ENCODE measurements around the gene NHP2. TPM values are rescaled to one million over a fixed set of nuclear protein-coding genes. Genes with fewer than 3 reads are reported as not detected.

NHP2 gene
- total and polyA plus RNA-seq, 8 donors: 4.0 to 182 (median 82.6) TPM

DNA sequence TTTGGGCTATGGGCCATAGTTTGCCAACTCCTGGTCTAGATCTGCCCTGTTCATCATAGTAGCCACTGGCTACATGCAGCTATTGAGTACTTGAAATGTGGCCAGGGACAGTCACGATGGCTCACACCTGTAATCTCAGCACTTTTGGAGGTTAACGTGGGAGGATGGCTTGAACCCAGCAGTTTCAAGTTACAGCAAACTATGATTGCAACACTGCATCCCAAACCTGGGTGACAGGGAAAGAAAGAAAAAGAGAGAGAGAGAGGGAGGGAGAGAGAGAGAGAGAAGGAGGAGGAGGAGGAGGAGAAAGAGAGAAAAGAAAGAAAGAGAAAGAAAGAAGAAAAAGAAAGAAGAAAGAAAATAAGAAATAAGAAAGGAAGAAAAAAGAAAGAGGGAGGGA is 38.6 kb upstream of the NHP2 start:
- no peak for DNase-seq
- Histone ChIP-seq H3K27ac (no peak overlapping the region), H3K4me1 (no peaks in the 10 kb centered on the region), H3K36me3 (no peaks in the 10 kb centered on the region), H3K4me3 (no peak overlapping the region), H3K9me3 (no peaks in the 10 kb centered on the region), H3K27me3 (peaks cover 0 to 28% (median 0%) of the 10 kb centered on the region in 3 donors)
- intact Hi-C loops (cut with DNase I; ENCODE audit: low total_unique reads): no loop called here
- TF ChIP-seq, protein P1, sequence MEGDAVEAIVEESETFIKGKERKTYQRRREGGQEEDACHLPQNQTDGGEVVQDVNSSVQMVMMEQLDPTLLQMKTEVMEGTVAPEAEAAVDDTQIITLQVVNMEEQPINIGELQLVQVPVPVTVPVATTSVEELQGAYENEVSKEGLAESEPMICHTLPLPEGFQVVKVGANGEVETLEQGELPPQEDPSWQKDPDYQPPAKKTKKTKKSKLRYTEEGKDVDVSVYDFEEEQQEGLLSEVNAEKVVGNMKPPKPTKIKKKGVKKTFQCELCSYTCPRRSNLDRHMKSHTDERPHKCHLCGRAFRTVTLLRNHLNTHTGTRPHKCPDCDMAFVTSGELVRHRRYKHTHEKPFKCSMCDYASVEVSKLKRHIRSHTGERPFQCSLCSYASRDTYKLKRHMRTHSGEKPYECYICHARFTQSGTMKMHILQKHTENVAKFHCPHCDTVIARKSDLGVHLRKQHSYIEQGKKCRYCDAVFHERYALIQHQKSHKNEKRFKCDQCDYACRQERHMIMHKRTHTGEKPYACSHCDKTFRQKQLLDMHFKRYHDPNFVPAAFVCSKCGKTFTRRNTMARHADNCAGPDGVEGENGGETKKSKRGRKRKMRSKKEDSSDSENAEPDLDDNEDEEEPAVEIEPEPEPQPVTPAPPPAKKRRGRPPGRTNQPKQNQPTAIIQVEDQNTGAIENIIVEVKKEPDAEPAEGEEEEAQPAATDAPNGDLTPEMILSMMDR (IDR thresholded peaks at IDR 0.05): no peak
- no peak for TF ChIP-seq POLR2A (IDR thresholded peaks at IDR 0.05)
- no peak for TF ChIP-seq EP300 (IDR thresholded peaks at IDR 0.05)
- TF ChIP-seq POLR2AphosphoS5 (IDR thresholded peaks at IDR 0.05): no peak
- 41 to 61% (median 50%) methylated on average over 2 of the region's 2 CpGs for WGBS, 5 donors

DNA sequence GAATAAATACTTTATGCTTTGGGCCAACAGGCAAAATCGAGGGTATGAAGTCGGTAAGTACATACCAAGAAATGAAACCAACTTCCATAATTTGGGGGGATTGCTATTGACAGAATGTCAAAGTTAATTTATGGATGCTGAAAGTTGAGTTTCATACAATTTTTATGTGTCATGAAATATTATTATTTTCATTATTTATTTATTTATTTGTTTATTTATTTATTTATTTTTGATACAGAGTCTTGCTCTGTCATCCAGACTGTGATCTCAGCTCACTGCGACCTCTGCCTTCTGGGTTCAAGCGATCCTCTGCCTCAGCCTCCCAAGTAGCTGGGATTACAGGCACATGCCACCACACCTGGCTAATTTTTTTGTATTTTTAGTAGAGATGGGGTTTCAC is 38.0 kb upstream of the NHP2 start:
- Histone ChIP-seq H3K9me3 (no peaks in the 10 kb centered on the region), H3K27me3 (peaks cover 0 to 28% (median 0%) of the 10 kb centered on the region in 3 donors), H3K27ac (no peak overlapping the region), H3K4me1 (no peaks in the 10 kb centered on the region), H3K36me3 (no peaks in the 10 kb centered on the region), H3K4me3 (no peak overlapping the region)
- no peak for TF ChIP-seq POLR2A (IDR thresholded peaks at IDR 0.05)
- intact Hi-C loops (cut with DNase I; ENCODE audit: low total_unique reads): no loop called here
- no peak for DNase-seq
- 72 to 89% (median 85%) methylated on average over 4 of the region's 4 CpGs for WGBS, 5 donors

DNA sequence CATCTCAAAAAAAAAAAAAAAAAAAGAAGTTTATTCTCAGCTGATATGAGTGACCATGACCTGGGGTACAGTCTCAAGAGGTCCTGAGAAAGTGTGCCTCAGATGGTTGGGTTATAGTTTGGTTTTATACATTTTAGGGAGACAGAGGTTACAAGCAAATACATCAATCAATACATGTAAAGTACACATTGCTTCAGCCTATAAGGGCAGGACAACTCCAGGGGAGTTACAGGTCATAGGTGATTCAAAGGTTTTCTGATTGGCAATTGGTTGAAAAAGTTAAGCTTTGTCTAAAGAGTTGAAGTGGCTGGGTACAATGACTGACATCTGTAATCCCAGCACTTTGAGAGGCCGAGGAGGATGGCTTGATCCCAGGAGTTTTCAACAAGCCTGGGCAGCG is 35.7 kb upstream of the NHP2 start:
- DNase-seq: no peak
- H3K4me3 ChIP-seq: no peak overlapping the region
- intact Hi-C loops (cut with DNase I; ENCODE audit: low total_unique reads): no loop called here
- no peaks in the 10 kb centered on the region for H3K9me3 ChIP-seq
- peaks cover 0 to 24% (median 0%) of the 10 kb centered on the region in 3 donors for H3K27me3 ChIP-seq
- no peaks in the 10 kb centered on the region for H3K4me1 ChIP-seq
- WGBS, 5 donors: 35 to 53% (median 44%) methylated on average over 2 of the region's 2 CpGs
- no peaks in the 10 kb centered on the region for H3K36me3 ChIP-seq
- TF ChIP-seq POLR2AphosphoS5 (IDR thresholded peaks at IDR 0.05) (no peak), EP300 (IDR thresholded peaks at IDR 0.05) (no peak), POLR2A (IDR thresholded peaks at IDR 0.05) (no peak)
- TF ChIP-seq, protein P1 (IDR thresholded peaks at IDR 0.05): no peak
- H3K27ac ChIP-seq: no peak overlapping the region

DNA sequence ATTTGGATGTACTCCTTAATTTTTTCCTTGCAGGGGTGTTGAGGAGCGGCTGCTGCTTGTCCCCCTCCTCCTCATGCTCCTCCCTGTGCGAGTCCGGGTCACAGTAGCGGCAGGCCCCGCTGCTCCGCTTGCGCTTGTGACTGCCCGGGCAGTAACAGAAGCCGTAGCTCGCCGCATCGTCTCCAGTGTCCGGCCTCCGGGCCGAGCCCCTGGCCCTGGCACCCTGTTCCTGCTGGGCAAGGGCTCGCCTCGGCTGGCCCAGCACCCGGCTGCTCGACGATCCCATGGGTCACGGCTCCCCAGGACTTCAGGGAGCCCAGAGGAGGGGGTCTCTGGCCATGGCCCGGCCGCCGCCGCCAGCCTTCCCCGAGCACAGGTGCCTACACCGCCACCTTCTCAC is 33.3 kb upstream of the NHP2 start, which contains the start of gene GMCL2:
TSS of gene GMCL2 (minus strand) at position 358 of the 400 bp plus-strand sequence. CDS start at position 286, 72 bp downstream.
- no peaks in the 10 kb centered on the region for H3K9me3 ChIP-seq
- 66 to 90% (median 81%) methylated on average over 24 to 27 of the region's 27 CpGs for WGBS, 5 donors
- no peak within 1 kb of the TSS for H3K27ac ChIP-seq
- H3K4me1 ChIP-seq: no peaks in the 10 kb centered on the region
- H3K4me3 ChIP-seq: no peak within 1 kb of the TSS
- DNase-seq: no peak
- TF ChIP-seq POLR2AphosphoS5 (IDR thresholded peaks at IDR 0.05) (no peak), EP300 (IDR thresholded peaks at IDR 0.05) (no peak), POLR2A (IDR thresholded peaks at IDR 0.05) (no peak)
- TF ChIP-seq, protein P1 (IDR thresholded peaks at IDR 0.05): no peak
- H3K27me3 ChIP-seq: peaks cover 0 to 7% (median 0%) of the 10 kb centered on the region in 3 donors
- no peaks in the 10 kb centered on the region for H3K36me3 ChIP-seq
- intact Hi-C loops (cut with DNase I; ENCODE audit: low total_unique reads): no loop called here

DNA sequence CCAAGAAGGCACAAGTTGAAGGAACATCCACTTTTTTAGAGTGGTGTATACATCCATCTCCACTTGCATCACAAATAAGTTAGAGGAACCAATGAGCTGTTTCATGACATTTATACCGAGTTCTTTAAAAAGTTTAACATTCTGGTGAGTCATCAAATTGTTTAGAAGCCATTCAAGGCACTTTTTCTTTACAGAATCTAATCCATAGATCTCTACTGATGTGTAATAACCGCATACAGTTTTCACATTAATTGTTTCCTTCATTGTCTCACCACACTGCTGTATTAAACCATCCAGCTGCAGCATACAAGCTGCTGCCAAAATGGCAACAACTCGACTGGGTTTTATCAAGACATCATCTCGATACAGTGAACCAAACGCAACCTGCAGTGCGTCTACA is 32.7 kb upstream of the NHP2 start:
- DNase-seq: no peak
- Histone ChIP-seq H3K4me3 (no peak overlapping the region), H3K27ac (no peak overlapping the region), H3K9me3 (no peaks in the 10 kb centered on the region), H3K4me1 (no peaks in the 10 kb centered on the region), H3K27me3 (peaks cover 0 to 7% (median 0%) of the 10 kb centered on the region in 3 donors), H3K36me3 (no peaks in the 10 kb centered on the region)
- WGBS, 5 donors: 45 to 55% (median 52%) methylated on average over 6 of the region's 6 CpGs
- intact Hi-C loops (cut with DNase I; ENCODE audit: low total_unique reads): no loop called here
- no peak for TF ChIP-seq POLR2AphosphoS5 (IDR thresholded peaks at IDR 0.05)
- TF ChIP-seq, protein P1 (IDR thresholded peaks at IDR 0.05): no peak
